ENCODE data around the gene TMEM132C.

- TF ChIP-seq CTCF (IDR thresholded peaks at IDR 0.05), result no peak
- no peak for TF ChIP-seq POLR2A (IDR thresholded peaks at IDR 0.05)
Measured at GRCh38 chr12:128476266-128476665, 209.3 kb downstream of the TMEM132C start.

Data from heart left ventricle (tissue), 13 donors.